HG03039 (cell line): ENCODE data around the gene RPL6.
"Not testable (repeated sequence)": the region's sequence is repeated elsewhere in the genome, so short reads cannot be mapped to it uniquely, and the experiment has no call there.

Source experiments
- ATAC-seq: cut with Tn5 transposase; IDR thresholded peaks from one replicate; pipeline ENCODE4 v1.9.1; 2021; ENCODE audit warnings: mild to moderate bottlenecking, moderate library complexity; ENCODE audit not compliant: unreplicated experiment

The RPL6 gene

GRCh38 chr12:112409064-112409905 is at the start of gene RPL6:
Gene RPL6, minus strand, starts transcription at chr12:112409605. Its CDS starts 949 bp downstream, at chr12:112408656.
- ATAC-seq: peak; percentile 72

GRCh38 chr12:112458751-112459150 is 49.3 kb upstream of the RPL6 start:
- no peak for ATAC-seq

- no peak for ATAC-seq
Measured at GRCh38 chr12:112458330-112458729, 48.9 kb upstream of the RPL6 start.

- not testable (repeated sequence) for ATAC-seq
Measured at GRCh38 chr12:112457142-112457541, 47.7 kb upstream of the RPL6 start.

- ATAC-seq: no peak
Measured at GRCh38 chr12:112456029-112456428, 46.6 kb upstream of the RPL6 start.

GRCh38 chr12:112450725-112451124 is 41.3 kb upstream of the RPL6 start:
- no peak for ATAC-seq

GRCh38 chr12:112448165-112448564 is 38.8 kb upstream of the RPL6 start:
- ATAC-seq: not testable (repeated sequence)

- no peak for ATAC-seq
Measured at GRCh38 chr12:112447106-112447505, 37.7 kb upstream of the RPL6 start.

- no peak for ATAC-seq
Measured at GRCh38 chr12:112446008-112446725, 36.8 kb upstream of the RPL6 start.

GRCh38 chr12:112443916-112444315 is 34.5 kb upstream of the RPL6 start:
- ATAC-seq: no peak

GRCh38 chr12:112440653-112441052 is 31.2 kb upstream of the RPL6 start:
- ATAC-seq: not testable (repeated sequence)

GRCh38 chr12:112439769-112440168 is 30.4 kb upstream of the RPL6 start:
- ATAC-seq: no peak

- not testable (repeated sequence) for ATAC-seq
Measured at GRCh38 chr12:112438645-112439044, 29.2 kb upstream of the RPL6 start.

- no peak for ATAC-seq
Measured at GRCh38 chr12:112433551-112433950, 24.1 kb upstream of the RPL6 start.

- ATAC-seq: no peak
Measured at GRCh38 chr12:112431965-112432364, 22.6 kb upstream of the RPL6 start.

GRCh38 chr12:112430929-112431328 is 21.5 kb upstream of the RPL6 start:
- no peak for ATAC-seq

- no peak for ATAC-seq
Measured at GRCh38 chr12:112427760-112428159, 18.4 kb upstream of the RPL6 start.

GRCh38 chr12:112425582-112426382 is 16.4 kb upstream of the RPL6 start:
- no peak for ATAC-seq

- ATAC-seq: no peak
Measured at GRCh38 chr12:112424126-112424525, 14.7 kb upstream of the RPL6 start.

- ATAC-seq: no peak
Measured at GRCh38 chr12:112422531-112422930, 13.1 kb upstream of the RPL6 start.

GRCh38 chr12:112421363-112421762 is 12.0 kb upstream of the RPL6 start:
- no peak for ATAC-seq
